Keratinocyte (primary cell): ENCODE data around the gene FUNDC1. TPM values are rescaled to one million over a fixed set of nuclear protein-coding genes. Genes with fewer than 3 reads are reported as not detected.

Source experiments
- DNase-seq: peaks from one replicate; pipeline ENCODE4 v3.0.0-alpha.2; 2011; ENCODE audit warnings: low read depth, missing footprints, low spot score
- FAIRE-seq: peaks from 2 replicates; lab custom pipeline; 2011; peaks lifted over from hg19 to GRCh38; lab: Jason Lieb, UNC
- H2AFZ ChIP-seq: 2 replicates; pipeline ENCODE4 v1.6.0; 2012; ENCODE audit warnings: low read length, control low read depth, inconsistent platforms; ENCODE audit not compliant: control insufficient read depth
- H3K27ac ChIP-seq: 2 replicates; pipeline ENCODE4 v1.5.1; 2011; ENCODE audit warnings: low read length; ENCODE audit not compliant: control insufficient read depth, insufficient read depth
- H3K27me3 ChIP-seq: 3 replicates; pipeline ENCODE4 v1.6.0; 2011; ENCODE audit warnings: low read length; ENCODE audit not compliant: control insufficient read depth, insufficient read depth; ENCODE audit errors: extremely low read depth
- H3K36me3 ChIP-seq, 2 experiments: 2 replicates in 1 of 2; 3 replicates in 1 of 2; pipeline ENCODE4 v1.5.1; 2011; ENCODE audit warnings: low read length in 2 of 2, mild to moderate bottlenecking in 1 of 2; ENCODE audit not compliant: control insufficient read depth in 2 of 2, insufficient read depth in 2 of 2; ENCODE audit errors: extremely low read depth in 1 of 2
- H3K4me1 ChIP-seq: 3 replicates; pipeline ENCODE4 v1.5.1; 2011; ENCODE audit warnings: low read length; ENCODE audit not compliant: control insufficient read depth, insufficient read depth; ENCODE audit errors: extremely low read depth
- H3K4me2 ChIP-seq: 3 replicates; pipeline ENCODE4 v1.6.0; 2011; ENCODE audit warnings: low read depth, low read length; ENCODE audit not compliant: control insufficient read depth, insufficient read depth; ENCODE audit errors: extremely low read depth
- H3K4me3 ChIP-seq, 3 experiments: fragments of 200-600 bp in 1 of 3; sonication (generic) in 1 of 3; 2 replicates in 2 of 3; 3 replicates in 1 of 3; pipeline ENCODE4 v1.5.1; 2011 to 2016; ENCODE audit warnings: low read length in 3 of 3, mild to moderate bottlenecking in 3 of 3, control low read depth in 2 of 3, inconsistent platforms in 1 of 3, low read depth in 1 of 3, mixed read lengths in 1 of 3, mixed run types in 1 of 3, moderate library complexity in 1 of 3; ENCODE audit not compliant: control insufficient read depth in 2 of 3, insufficient read depth in 2 of 3; ENCODE audit errors: extremely low read depth in 1 of 3
- H3K79me2 ChIP-seq: 2 replicates; pipeline ENCODE4 v1.6.0; 2012; ENCODE audit warnings: low read length; ENCODE audit not compliant: control insufficient read depth, insufficient read depth
- H3K9ac ChIP-seq: 3 replicates; pipeline ENCODE4 v1.6.0; 2011; ENCODE audit warnings: low read length; ENCODE audit not compliant: control insufficient read depth, insufficient read depth; ENCODE audit errors: extremely low read depth
- H3K9me1 ChIP-seq: 3 replicates; pipeline ENCODE4 v1.6.0; 2011; ENCODE audit warnings: low read length; ENCODE audit not compliant: control insufficient read depth, insufficient read depth; ENCODE audit errors: extremely low read depth
- H3K9me3 ChIP-seq: 2 replicates; pipeline ENCODE4 v1.5.1; 2012; ENCODE audit warnings: low read depth, low read length; ENCODE audit not compliant: control insufficient read depth
- H4K20me1 ChIP-seq: 3 replicates; pipeline ENCODE4 v1.6.0; 2011; ENCODE audit warnings: low read length; ENCODE audit not compliant: control insufficient read depth, insufficient read depth; ENCODE audit errors: extremely low read depth
- CTCF ChIP-seq, 3 experiments: IDR thresholded peaks in 1 of 3; conservative IDR thresholded peaks in 1 of 3; optimal IDR thresholded peaks in 1 of 3; 2 replicates in 2 of 3; 3 replicates in 1 of 3; pipeline versions ENCODE3 to v1.5.1; 2011; ENCODE audit warnings: low read length in 3 of 3, mild to moderate bottlenecking in 3 of 3, moderate library complexity in 2 of 3, control low read depth in 1 of 3, inconsistent platforms in 1 of 3; ENCODE audit not compliant: insufficient read depth in 2 of 3; ENCODE audit errors: extremely low read depth in 1 of 3
- EZH2 ChIP-seq: IDR thresholded peaks from one replicate; pipeline ENCODE4 v1.6.1; 2012; ENCODE audit warnings: inconsistent platforms, mild to moderate bottlenecking, low read length, moderate library complexity
- dilution Hi-C: fragments of 300-500 bp; cut with MboI; formaldehyde crosslinking; loops from one replicate; pipeline ENCODE4 v1.7.0; 2020; ENCODE audit warnings: low sequenced_read_pairs; ENCODE audit not compliant: extremely low pct_ligation_motif_present
- polyA plus RNA-seq, 5 experiments: library from polyadenylated mRNA; depleted of rRNA in 3 of 5; stranded (reverse) in 3 of 5; stranded (forward) in 1 of 5; unstranded in 1 of 5; fragments of >200 nt; gene quantifications; 1 replicate in 1 of 5; 2 replicates in 3 of 5; 3 replicates in 1 of 5; pipeline versions ENCODE4 v1.2.1 to v1.2.3, GENCODE V29; 2011 to 2012; ENCODE audit warnings: missing spikeins in 2 of 5, low read depth in 1 of 5, low replicate concordance in 1 of 5

The FUNDC1 gene
- polyA plus RNA-seq, 1 donor (not counting 4 experiments of a cell fraction or from before 2014, with no cell fraction given): 30.9 TPM

- Histone ChIP-seq H3K27ac (no peak overlapping the region), H3K9ac (no peak overlapping the region), H3K27me3 (no peaks in the 10 kb centered on the region), H3K4me2 (no peak overlapping the region), H3K36me3 (no peaks in the 10 kb centered on the region), H3K9me3 (no peaks in the 10 kb centered on the region), H3K79me2 (no peaks in the 10 kb centered on the region), H4K20me1 (no peaks in the 10 kb centered on the region), H2AFZ (no peak overlapping the region), H3K4me3 (no peak overlapping the region), H3K9me1 (no peaks in the 10 kb centered on the region), H3K4me1 (peaks cover 5% of the 10 kb centered on the region)
- dilution Hi-C loops: no loop called here
- TF ChIP-seq CTCF (optimal IDR thresholded peaks at IDR 0.05 in 1 of 3, IDR thresholded peaks at IDR 0.05 in 1 of 3, conservative IDR thresholded peaks at IDR 0.05 in 1 of 3; ENCODE audit: extremely low read depth in 1 of 3, insufficient read depth in 2 of 3, low read length in 3 of 3) (no peak), EZH2 (no peak)
- no peak for FAIRE-seq
- DNase-seq: no peak
Observed at GRCh38 chrX:44503560-44503959, 39.1 kb downstream of the FUNDC1 start.

- Histone ChIP-seq H3K4me1 (no peaks in the 10 kb centered on the region), H3K4me2 (no peak overlapping the region), H3K36me3 (no peaks in the 10 kb centered on the region), H3K27me3 (no peaks in the 10 kb centered on the region), H4K20me1 (no peaks in the 10 kb centered on the region), H3K9me3 (no peaks in the 10 kb centered on the region), H3K9me1 (no peaks in the 10 kb centered on the region), H3K27ac (no peak overlapping the region), H3K79me2 (no peaks in the 10 kb centered on the region), H2AFZ (no peak overlapping the region), H3K4me3 (no peak overlapping the region), H3K9ac (no peak overlapping the region)
- TF ChIP-seq CTCF (optimal IDR thresholded peaks at IDR 0.05 in 1 of 3, IDR thresholded peaks at IDR 0.05 in 1 of 3, conservative IDR thresholded peaks at IDR 0.05 in 1 of 3; ENCODE audit: extremely low read depth in 1 of 3, insufficient read depth in 2 of 3, low read length in 3 of 3) (no peak), EZH2 (no peak)
- dilution Hi-C loops: no loop called here
- no peak for DNase-seq
- FAIRE-seq: no peak
Observed at GRCh38 chrX:44495091-44495490, 47.6 kb downstream of the FUNDC1 start.
